Fibroblast of skin of right quadriceps (primary cell): ENCODE results near the gene C22orf15.
"Not testable (repeated sequence)": the region's sequence is repeated elsewhere in the genome, so short reads cannot be mapped to it uniquely, and the experiment has no call there.

Experiments used
- DNase-seq: peaks from one replicate; pipeline ENCODE4 v3.0.0-alpha.2; 2013

Gene C22orf15, protein sequence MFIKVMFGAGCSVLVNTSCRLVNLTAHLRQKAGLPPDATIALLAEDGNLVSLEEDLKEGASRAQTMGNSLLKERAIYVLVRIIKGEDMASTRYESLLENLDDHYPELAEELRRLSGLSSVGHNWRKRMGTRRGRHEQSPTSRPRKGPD

DNA sequence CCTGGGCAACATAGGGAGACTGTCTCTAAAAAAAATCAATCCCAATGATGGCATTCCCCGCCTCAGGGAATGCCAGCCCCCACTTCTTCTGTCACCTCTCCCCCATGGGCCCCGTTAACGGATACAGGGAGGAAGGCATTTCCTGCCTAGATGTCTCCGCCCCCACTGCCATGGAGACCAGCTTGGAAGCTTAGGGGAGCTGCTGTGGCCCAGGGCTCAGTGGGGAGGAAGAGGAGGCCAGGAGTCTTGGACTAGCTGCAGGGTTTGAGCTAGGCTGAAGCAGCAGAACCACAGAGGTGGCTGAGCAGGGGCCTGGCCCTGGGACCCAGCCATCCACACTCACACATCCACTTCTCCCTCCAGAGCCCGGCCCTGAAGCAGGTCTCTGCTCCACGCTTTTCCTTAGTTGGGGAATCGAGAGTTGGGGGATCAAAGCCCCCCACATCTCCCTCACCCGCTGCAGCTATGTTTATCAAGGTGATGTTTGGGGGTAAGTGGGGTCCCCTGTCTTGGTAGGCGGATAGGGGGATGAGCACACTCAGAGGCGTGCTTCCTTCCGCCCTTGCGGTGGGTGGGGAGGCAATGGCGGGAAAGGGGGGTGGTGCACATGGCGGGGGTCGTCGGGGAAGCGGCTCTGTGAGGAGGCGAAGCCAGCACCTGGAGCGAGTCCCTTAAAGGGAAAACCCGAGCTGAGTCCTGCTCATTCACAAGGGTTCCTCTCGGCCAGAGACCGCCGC lies at the start of gene C22orf15:
C22orf15 (plus strand) TSS at position 149 of the 737 bp plus-strand sequence; CDS start at position 466, 317 bp downstream.
- peak; percentile 76 for DNase-seq

DNA sequence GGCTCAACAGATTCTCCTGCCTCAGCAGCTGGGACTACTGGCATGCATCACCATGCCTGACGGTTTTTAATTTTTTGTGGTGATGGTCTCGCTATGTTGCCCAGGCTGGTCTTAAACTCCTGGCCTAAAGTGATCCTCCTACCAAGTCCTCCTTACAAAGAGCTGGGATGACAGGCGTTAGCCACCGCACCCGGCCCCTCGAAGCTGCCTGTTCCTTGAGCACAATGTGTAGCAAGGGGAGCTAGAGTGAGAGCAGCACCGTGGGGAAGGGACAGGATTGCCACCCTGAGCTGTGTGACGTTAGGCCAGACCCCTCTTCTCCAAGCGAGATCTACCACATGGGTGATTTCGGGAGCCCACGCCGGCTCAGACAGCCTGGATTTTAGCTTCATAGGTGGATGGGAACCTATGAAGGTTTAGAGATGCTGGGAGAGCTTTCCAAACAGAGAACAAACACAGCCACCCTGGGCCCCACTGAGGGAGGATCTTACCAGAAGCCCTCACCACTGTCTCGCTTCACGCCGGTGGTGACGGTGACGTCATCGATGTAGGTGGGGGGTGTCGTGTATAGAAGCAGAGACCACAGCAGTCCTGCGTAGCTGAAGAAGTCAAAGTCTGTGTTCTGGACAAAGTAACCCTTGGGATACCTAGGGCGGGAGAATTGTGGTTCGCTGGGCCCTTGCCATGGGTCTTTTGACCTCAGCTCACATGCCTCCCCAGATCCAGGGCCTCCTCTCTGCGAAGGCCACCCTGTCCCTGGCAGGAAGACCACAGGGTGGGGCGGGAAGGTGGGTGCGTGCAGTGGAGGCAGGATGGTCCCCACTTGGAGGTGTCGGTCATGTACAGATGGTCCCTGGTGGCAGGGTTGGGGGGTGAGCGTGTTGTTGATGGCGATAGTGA lies 48.8 kb upstream of the C22orf15 start:
- DNase-seq, result no peak

DNA sequence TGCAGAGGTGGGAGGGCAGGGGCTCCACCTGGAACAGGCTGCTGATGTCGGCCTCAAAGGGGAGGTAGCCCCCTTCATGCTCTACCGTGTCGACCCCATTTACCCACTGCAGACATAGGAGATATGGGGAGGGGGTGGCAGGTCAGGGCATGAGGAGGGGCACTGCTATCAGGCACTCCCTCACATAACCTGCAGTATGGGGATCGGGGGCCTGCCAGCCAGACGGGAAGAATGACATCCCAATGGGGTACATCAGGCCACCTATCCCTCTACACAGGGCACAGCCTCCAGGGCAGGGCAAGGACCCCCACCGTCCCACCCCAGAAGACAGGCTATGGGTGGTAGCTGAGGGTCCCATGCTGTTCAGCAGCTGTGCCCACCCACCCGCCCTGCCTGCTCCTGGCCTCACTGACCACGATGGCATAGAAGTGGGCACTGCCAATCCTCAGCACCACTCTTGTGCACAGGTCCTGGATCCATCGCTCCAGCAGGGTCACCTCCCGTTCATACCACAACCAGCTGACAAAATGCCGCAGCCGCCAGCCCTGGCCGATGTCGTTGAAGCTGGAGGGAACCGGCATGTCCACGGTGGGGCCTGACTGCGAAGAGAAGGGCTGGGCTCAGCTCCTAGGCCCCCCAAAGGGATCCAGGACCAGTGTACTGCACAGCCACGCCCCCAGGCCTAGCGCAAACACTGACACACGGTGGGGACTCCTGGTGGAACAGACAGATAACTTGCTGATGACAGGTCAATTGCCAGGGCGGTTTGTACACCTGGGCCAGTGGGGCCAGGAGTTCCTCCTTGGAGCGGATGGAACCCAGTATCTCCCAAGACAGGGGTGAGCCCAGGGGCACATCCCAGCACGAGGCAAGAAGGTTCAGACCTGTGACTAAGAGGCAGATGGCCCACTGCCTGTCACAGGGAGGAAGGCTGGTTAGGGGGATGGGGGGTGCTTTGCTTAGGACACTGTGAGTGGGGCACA lies 47.9 kb upstream of the C22orf15 start:
- DNase-seq, result no peak

DNA sequence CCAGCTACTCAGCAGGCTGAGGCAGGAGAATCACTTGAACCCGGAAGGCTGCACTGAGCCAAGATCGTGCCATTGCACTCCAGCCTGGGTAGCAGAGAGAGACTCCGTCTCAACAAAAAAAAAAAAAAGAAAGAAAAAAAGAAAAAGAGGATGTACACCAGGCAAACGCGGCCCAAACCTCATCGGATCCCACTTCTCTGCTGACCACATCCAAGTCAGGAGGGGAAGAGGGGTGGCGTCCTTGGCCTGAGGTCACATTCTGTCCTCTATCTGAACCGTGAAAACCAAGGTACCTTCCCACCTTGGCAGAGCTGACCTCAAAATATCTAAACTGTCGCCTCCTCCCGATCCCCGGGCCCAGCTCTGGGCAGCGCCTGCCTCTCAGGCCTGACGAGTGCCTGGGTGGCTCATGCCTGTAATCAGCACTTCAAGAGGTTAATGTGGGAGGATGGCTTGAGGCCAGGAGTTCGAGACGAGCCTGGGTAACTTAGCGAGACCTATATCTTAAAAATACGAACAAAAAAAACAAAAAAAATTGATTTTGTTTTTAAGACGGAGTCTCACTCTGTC lies 46.9 kb upstream of the C22orf15 start:
- no peak for DNase-seq

DNA sequence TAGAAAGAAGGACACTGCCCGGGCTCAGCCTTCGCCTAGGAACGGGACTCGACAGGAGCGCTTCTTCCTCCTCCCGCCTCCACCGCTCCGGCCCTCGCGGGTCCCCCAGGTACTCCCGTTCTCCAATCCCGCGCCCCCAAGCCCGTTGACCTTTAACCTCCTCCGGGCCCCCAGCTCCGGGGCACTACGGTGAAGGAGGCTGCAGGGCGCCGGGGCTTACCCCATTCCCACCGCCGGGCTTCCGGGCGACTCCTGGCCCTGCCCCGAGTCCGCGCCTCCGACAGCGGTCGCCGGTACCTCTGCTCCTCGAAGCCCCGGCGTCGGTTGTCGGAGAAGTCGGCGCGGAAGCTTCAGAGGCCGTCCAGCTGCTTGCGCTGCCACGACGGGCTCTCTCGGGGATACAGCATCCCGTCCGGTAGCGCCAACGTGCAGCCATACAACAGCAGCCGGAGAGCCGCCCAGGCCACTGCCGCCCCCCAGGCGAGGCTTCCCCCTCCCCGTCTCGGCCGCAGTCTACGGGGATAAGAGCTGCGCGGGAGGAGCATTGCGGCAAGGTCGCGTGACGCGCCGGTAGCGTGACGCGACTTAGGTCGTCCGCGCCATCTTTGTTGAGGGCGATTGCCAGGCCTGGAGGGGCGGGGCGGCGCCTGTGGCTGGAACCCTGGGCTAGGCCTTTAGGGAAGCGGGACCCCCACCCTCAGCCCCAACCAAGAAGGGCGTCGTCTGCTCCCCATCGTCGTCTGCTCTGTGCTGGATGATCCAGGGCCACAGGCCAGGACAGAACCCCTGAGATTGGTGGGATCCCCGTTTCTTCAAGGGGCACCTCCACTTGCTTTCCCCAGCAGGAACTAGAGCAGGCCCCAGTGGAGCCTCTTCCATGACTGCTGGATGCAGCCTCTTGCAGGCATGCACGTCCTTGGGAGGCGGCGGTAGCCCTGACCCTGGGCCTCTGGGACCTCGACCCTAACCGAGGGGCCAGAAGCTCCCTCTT lies 45.7 kb upstream of the C22orf15 start:
- peak; percentile 88 for DNase-seq

DNA sequence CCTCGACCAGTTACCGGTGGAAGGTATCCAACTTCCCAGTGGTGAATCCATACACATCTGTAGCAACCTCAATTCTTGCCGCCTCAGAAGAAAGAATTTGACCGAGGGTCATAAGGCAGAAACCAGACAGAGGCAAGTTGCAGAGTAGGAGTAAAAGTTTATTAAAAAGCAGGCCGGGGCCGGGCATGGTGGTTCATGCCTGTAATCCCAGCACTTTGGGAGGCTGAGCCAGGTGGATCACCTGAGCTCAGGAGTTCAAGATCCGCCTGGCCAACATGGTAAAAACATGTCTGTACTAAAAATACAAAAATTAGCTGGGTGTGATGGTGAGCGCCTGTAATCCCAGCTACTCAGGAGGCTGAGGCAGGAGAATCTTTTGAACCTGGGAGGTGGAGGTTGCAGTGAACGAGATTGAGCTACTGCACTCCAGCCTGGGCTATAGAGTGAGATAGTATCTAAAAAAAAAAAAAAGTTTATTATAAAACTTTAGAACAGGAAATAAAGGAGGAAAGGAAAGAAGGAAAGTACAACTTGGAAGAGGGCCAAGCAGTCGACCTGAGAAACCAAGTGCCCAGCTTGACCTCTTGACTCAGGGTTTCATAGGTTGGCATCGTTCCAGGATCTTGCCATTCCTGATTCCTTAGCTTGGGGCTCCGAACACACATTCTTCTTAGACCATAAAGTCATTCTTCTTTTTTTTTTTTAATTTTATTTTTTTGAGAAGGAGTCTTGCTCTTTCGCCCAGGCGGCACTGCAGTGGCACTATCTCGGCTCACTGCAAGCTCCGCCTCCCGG lies 44.2 kb upstream of the C22orf15 start:
- no peak for DNase-seq

DNA sequence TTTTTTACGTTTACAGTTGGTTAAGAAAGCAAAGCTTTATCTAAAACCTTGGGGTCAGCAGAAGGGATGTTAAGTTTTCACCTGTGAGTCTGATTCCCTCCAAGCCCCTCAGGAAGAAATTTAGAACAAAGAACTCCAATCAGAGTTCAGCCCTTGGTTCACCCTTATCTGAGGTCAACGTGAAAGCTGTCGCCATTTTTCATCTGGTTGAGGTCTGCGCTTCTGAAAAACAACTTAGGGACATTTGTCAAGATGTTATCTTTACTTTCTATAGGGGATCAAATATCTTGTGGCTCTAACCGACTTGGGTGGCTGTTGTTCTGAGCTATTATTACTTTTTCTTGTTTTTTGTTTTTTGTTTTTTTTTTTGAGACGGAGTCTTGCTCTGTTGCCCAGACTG lies 41.9 kb upstream of the C22orf15 start:
- no peak for DNase-seq

DNA sequence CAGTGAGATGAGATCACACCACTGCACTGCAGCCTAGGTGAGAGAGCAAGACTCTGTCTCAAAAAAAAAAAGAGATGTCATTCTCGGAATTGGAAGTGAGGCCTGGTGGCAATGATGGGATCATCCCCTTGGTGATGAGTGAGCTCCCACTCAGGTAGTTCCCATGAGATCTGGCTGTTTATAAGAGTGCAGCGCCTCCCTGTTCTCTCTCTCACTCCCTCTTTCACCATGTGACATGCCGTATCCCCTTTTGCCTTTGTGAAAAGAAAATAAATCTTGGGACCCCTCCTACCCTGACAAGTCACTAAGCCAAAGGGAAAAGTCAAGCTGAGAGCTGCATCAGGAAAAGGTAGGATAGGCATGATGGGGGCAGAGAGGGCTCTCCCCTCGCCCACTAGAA lies 40.6 kb upstream of the C22orf15 start:
- DNase-seq, result no peak

DNA sequence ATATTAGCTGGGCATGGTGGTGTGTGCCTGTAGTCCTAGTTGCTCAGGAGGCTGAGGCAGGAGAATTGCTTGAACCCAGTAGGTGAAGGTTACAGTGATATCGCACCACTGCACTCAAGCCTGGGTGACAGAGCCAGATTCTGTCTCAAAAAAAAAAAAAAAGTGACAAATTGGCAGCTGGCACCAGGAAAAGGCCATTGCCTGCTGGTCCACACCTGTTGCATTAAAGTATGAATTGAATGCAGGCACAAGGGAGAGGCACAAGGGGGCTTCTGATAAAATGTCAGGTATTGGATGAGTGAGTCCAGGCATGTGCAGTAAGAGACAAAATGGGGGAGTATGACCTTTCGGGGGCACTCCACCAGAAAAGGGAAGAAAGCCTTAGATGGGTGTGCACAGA lies 40.1 kb upstream of the C22orf15 start:
- no peak for DNase-seq

DNA sequence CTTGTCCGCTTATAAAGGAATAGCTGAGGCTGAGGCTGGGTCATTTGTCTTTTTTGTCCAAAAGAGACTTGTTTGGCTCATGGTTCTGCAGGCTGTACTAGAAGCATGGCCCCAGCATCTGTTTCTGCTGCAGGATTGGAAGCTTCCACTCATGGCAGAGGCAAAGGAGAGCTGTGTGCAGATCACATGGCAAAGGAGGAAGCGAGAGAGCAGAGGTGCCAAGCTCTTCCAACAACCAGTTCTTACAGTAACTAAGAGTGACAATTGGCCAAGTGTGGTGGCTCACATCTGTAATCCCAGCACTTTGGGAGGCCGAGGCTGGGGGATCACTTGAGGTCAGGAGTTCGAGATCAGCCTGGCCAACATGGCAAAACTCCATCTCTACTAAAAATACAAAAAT lies 34.7 kb upstream of the C22orf15 start:
- DNase-seq, result not testable (repeated sequence)

DNA sequence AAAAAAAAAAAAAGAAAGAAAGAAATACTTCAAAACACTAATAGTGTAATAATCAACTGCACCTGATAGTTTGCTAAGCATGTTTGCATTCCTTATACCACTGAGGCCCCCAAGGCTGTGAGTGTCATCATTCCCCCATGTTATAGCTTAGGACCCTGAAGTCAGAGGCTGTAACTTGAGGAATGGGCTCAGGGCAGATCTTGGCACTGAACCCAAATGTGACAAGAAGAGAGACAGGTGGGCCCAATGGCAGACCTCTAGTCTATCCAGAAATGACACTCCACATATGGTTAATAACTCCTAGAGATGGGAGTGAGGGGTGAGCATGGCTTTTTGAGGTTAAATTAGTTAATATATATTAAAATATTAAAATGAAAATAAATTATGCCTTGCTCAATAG lies 25.1 kb upstream of the C22orf15 start:
- no peak for DNase-seq

DNA sequence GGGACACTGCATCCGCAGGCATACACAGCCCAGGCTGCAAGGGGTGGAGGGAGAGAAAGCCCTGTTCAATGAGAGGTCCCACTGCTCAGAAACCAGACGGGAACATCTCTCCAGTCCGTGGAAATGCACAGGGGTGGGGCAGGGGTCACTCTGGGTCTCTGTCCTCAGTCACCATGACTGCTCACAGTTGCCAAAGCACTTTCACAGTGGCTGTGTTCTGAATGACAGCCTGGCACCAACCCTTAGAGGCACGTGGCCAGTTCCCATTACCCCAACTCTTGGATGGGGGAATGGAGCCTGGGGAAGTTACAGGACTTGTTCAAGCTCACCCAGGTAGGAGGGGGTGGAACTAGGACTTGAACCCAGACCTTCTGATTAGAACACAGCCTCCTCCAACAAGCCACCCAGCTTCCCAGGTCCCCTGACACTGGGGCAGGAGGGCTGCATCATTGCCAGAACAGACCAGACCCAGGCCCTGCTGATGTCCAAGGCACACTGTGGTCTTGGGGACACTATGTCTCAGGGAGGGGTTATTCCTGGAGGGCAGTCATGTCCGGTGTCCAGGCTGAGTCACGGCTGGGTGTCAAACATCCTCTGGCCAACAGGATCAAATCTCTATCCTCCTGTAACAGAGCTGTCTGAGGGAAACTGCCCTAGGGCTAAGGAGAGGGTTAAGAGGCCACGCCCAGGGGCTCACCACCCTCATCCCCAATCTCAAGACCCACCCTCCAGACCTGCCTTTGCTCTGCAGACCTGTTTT lies 20.1 kb upstream of the C22orf15 start:
- no peak for DNase-seq

DNA sequence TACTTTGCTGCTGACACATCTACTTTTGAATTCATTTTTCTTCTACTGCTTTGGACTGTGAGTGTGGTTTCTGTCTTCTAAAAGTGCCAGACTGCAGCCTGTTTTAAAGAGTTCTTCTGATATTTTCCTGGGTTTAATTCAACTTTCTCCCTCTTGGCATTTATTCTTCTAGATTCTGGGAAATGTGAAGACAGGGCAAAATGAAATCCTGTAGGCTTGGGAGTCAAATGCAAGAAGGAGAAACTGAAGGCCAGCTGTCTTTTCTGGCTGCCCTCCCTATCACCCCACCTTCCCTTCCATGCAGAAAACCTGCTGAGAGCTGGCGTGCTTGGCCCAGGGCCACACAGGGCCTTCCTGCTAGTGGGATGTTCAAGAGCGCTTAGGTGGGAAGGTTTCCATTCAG lies 19.5 kb upstream of the C22orf15 start:
- DNase-seq, result no peak

DNA sequence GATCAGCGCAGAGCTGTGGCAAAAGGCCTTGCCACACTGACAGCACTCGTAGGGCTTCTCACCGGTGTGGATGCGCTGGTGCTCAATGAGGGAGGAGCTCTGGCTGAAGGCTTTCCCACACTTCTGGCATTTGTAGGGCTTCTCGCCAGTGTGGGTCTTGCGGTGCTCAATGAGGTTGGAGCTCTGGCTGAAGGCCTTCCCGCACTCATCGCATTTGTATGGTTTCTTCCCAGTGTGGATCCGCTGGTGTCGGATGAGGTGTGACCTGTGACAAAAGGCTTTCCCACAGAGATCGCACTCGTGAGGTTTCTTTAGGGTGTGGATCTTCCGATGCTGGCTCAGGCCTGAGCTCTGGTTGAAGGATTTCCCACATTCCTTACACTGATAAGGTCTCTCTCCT lies 18.8 kb upstream of the C22orf15 start:
- no peak for DNase-seq

DNA sequence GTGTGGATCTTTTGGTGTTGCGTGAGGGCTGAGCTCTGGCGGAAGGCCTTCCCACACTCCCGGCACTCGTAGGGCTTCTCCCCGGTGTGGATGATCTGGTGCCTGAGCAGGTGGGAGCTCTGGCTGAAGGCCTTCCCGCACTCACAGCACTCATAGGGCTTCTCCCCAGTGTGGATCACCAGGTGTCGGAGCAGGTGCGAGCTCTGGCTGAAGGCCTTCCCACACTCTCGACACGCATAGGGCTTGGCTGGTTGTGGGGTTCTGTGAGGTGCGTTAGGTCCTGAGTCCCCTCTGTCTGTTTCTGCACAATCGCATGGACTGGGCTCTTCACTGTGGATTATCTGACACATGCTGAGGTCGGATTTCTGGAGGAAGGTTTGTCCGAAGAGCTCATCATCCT lies 18.3 kb upstream of the C22orf15 start:
- no peak for DNase-seq

DNA sequence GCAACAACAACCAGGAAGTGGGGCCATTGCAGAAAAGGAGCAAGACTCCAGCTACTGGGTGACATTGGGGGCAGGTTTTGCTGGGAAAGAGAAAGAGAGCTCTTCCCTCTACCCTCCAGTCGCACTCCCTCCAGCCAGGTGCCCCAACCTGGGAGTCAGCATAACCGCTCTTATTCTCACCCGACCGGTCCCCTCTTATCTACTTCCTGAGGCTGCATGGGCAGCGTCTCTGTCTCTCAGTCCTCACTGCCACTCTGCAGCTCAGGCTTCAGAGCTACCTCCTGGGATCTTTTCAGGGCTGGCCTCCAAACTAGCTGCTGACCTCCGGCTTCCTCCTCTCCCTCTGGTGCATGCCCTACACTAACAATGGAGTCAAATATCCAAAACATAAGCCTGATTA lies 17.0 kb upstream of the C22orf15 start:
- DNase-seq, result no peak

DNA sequence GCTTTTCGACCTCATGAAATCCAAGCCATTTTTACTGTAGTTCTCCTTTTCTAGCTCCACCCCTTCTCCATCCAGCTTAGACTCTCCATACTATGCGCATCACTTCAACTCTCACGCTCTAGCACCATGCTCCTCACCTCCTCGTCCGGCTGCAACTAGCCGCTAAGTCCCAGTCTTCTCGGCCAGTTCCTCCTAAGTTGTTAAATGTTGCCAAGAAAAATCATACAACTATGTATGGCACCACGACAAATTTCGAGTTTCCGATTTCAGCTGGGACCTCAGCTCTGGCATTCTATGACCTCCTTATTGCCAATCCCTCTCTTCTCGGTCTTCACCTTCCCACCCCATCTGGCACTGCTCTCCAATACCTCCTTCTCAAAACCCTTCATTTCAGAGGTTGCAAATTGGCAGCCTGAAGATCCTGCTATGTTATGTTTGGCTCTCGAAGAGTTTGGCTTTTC lies 12.9 kb upstream of the C22orf15 start:
- DNase-seq, result no peak

DNA sequence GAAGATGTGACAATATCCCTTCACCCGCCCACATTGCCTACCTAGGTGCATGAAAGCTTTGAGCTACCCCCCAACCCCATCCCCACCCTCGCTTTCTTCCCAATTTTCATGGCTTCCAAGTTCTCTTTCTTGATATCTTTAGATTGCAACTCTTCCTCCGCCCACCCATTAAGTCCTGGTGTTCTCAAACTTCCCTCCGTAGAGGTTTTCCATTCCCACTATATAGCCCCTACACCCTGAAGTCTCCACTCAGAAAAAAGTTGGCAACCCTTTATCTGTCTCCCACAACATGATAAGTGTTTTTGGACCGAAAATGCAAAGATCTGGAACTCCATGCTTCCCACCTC lies 12.4 kb upstream of the C22orf15 start:
- DNase-seq, result no peak

DNA sequence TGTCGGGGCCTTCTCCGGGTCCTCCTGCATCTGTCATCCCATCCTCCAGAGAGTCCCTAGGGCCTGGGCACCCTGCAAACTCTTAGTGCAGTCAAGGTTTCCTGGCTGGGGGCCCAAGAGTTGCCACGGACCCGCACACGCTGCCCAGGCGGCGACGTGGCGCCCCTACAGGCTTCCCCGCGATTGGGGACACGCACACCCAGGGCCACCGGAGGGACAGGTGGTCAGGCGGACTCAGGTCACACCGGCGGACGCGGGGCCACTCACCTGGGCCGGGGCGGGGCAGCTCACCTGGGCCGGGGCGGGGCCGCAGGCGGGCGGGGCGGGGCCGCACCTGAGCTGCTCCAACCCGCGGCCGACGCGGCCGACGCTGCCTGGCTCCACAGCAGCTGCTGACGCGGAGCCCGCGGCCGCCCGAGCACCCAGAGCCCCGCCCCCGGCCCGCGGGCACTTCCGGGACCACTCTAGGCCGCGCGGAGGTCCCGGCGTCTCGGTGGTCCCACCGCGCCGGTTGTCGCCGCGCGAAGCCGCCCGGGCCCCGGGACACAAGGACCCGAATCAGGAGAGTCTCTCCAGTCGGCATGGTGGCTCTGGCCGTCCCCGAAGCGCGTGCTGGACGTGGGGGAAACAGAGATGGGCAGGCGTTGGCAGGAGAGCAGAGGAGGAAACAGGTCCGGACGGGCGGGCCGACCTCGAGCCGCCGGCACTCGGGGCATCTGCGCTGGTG lies 11.9 kb upstream of the C22orf15 start, which contains the start of gene ZNF70:
ZNF70 (minus strand) TSS at position 399 of the 727 bp plus-strand sequence. CDS start 5,972 bp downstream, outside the sequence.
- DNase-seq, result peak; percentile 80
